ENCODE results near the gene NOP14. TPM values are rescaled to one million over a fixed set of nuclear protein-coding genes. Genes with fewer than 3 reads are reported as not detected.

Gene NOP14
- total and polyA plus RNA-seq, 4 donors, result 6.1 to 16.9 (median 14.4) TPM

GRCh38 chr4:2937986-2938385, 25.2 kb downstream of the NOP14 start:
- DNase-seq (ENCODE audit: low read depth in 4 of 6, low spot score in 6 of 6), result no peak
- WGBS (ENCODE audit: insufficient coverage), result 75% methylated on average over 3 of the region's 12 CpGs
- H3K36me3 ChIP-seq (ENCODE audit: control insufficient read depth, insufficient read depth, low read length), result peaks cover 74% of the 10 kb centered on the region

GRCh38 chr4:2937146-2937857, 25.9 kb downstream of the NOP14 start:
- peaks cover 38% of the 10 kb centered on the region for H3K4me1 ChIP-seq (ENCODE audit: control insufficient read depth, insufficient read depth, low read length)
- 85% methylated on average over 19 of the region's 23 CpGs for WGBS (ENCODE audit: insufficient coverage)
- H3K27me3 ChIP-seq (ENCODE audit: control insufficient read depth, insufficient read depth, low read length), result no peaks in the 10 kb centered on the region
- no peak overlapping the region for H3K27ac ChIP-seq (ENCODE audit: low read depth, low read length)
- H3K4me3 ChIP-seq (ENCODE audit: low read depth, low read length), result no peak overlapping the region
- DNase-seq (ENCODE audit: low read depth in 4 of 6, low spot score in 6 of 6), result no peak
- H3K9me3 ChIP-seq (ENCODE audit: control insufficient read depth, insufficient read depth, low read length), result no peaks in the 10 kb centered on the region
- H3K36me3 ChIP-seq (ENCODE audit: control insufficient read depth, insufficient read depth, low read length), result peaks cover 74% of the 10 kb centered on the region

More at GRCh38 chr4:2937986-2938385, 25.2 kb downstream of the NOP14 start:
- Histone ChIP-seq H3K27ac (ENCODE audit: low read depth, low read length) (no peak overlapping the region), H3K4me1 (ENCODE audit: control insufficient read depth, insufficient read depth, low read length) (peaks cover 31% of the 10 kb centered on the region), H3K9me3 (ENCODE audit: control insufficient read depth, insufficient read depth, low read length) (no peaks in the 10 kb centered on the region), H3K4me3 (ENCODE audit: low read depth, low read length) (no peak overlapping the region), H3K27me3 (ENCODE audit: control insufficient read depth, insufficient read depth, low read length) (no peaks in the 10 kb centered on the region)

- no peak for DNase-seq (ENCODE audit: low read depth in 4 of 6, low spot score in 6 of 6)
- peaks cover 74% of the 10 kb centered on the region for H3K36me3 ChIP-seq (ENCODE audit: control insufficient read depth, insufficient read depth, low read length)
- no peaks in the 10 kb centered on the region for H3K27me3 ChIP-seq (ENCODE audit: control insufficient read depth, insufficient read depth, low read length)
- H3K27ac ChIP-seq (ENCODE audit: low read depth, low read length), result no peak overlapping the region
- no peak overlapping the region for H3K4me3 ChIP-seq (ENCODE audit: low read depth, low read length)
- peaks cover 43% of the 10 kb centered on the region for H3K4me1 ChIP-seq (ENCODE audit: control insufficient read depth, insufficient read depth, low read length)
- H3K9me3 ChIP-seq (ENCODE audit: control insufficient read depth, insufficient read depth, low read length), result no peaks in the 10 kb centered on the region
- 87% methylated on average over 6 of the region's 6 CpGs for WGBS (ENCODE audit: insufficient coverage)
These were observed 26.4 kb downstream of the NOP14 start for GRCh38 chr4:2936773-2937145.

GRCh38 chr4:2935762-2936743, 27.2 kb downstream of the NOP14 start:
- Histone ChIP-seq H3K9me3 (ENCODE audit: control insufficient read depth, insufficient read depth, low read length) (no peaks in the 10 kb centered on the region), H3K4me3 (ENCODE audit: low read depth, low read length) (peak overlapping the region; percentile 69), H3K4me1 (ENCODE audit: control insufficient read depth, insufficient read depth, low read length) (peaks cover 46% of the 10 kb centered on the region), H3K27ac (ENCODE audit: low read depth, low read length) (no peak overlapping the region), H3K27me3 (ENCODE audit: control insufficient read depth, insufficient read depth, low read length) (no peaks in the 10 kb centered on the region), H3K36me3 (ENCODE audit: control insufficient read depth, insufficient read depth, low read length) (peaks cover 74% of the 10 kb centered on the region)
- DNase-seq (ENCODE audit: low read depth in 4 of 6, low spot score in 6 of 6), result no peak
- 87% methylated on average over 18 of the region's 20 CpGs for WGBS (ENCODE audit: insufficient coverage)

- WGBS (ENCODE audit: insufficient coverage), result under 1% methylated on average over 69 of the region's 70 CpGs
- Histone ChIP-seq H3K27ac (ENCODE audit: low read depth, low read length) (peak overlapping the region; percentile 64), H3K4me1 (ENCODE audit: control insufficient read depth, insufficient read depth, low read length) (peaks cover 46% of the 10 kb centered on the region), H3K36me3 (ENCODE audit: control insufficient read depth, insufficient read depth, low read length) (peaks cover 74% of the 10 kb centered on the region), H3K9me3 (ENCODE audit: control insufficient read depth, insufficient read depth, low read length) (no peaks in the 10 kb centered on the region), H3K4me3 (ENCODE audit: low read depth, low read length) (peak overlapping the region; percentile 69), H3K27me3 (ENCODE audit: control insufficient read depth, insufficient read depth, low read length) (no peaks in the 10 kb centered on the region)
- DNase-seq (ENCODE audit: low read depth in 4 of 6, low spot score in 6 of 6), result peak; percentile 77 to 97 (median 88)
These were observed 28.1 kb downstream of the NOP14 start for GRCh38 chr4:2934813-2935761.

- peaks cover 73% of the 10 kb centered on the region for H3K36me3 ChIP-seq (ENCODE audit: control insufficient read depth, insufficient read depth, low read length)
- peak in 2 of 6 donors; percentile 41 to 53 for DNase-seq (ENCODE audit: low read depth in 4 of 6, low spot score in 6 of 6)
- peaks cover 46% of the 10 kb centered on the region for H3K4me1 ChIP-seq (ENCODE audit: control insufficient read depth, insufficient read depth, low read length)
These were observed 29.0 kb downstream of the NOP14 start for GRCh38 chr4:2934077-2934812.

GRCh38 chr4:2933566-2934076, 29.6 kb downstream of the NOP14 start:
- peak in 1 of 6 donors; percentile 5 for DNase-seq (ENCODE audit: low read depth in 4 of 6, low spot score in 6 of 6)
- Histone ChIP-seq H3K27ac (ENCODE audit: low read depth, low read length) (peak overlapping the region; percentile 64), H3K27me3 (ENCODE audit: control insufficient read depth, insufficient read depth, low read length) (no peaks in the 10 kb centered on the region), H3K9me3 (ENCODE audit: control insufficient read depth, insufficient read depth, low read length) (no peaks in the 10 kb centered on the region), H3K36me3 (ENCODE audit: control insufficient read depth, insufficient read depth, low read length) (peaks cover 73% of the 10 kb centered on the region), H3K4me1 (ENCODE audit: control insufficient read depth, insufficient read depth, low read length) (peaks cover 46% of the 10 kb centered on the region), H3K4me3 (ENCODE audit: low read depth, low read length) (peak overlapping the region; percentile 65)
- WGBS (ENCODE audit: insufficient coverage), result 21% methylated on average over 27 of the region's 31 CpGs

More at GRCh38 chr4:2934077-2934812, 29.0 kb downstream of the NOP14 start:
- 0% methylated on average over 43 of the region's 93 CpGs for WGBS (ENCODE audit: insufficient coverage)
- H3K27ac ChIP-seq (ENCODE audit: low read depth, low read length), result peak overlapping the region; percentile 64
- peak overlapping the region; percentile 65 for H3K4me3 ChIP-seq (ENCODE audit: low read depth, low read length)
- no peaks in the 10 kb centered on the region for H3K27me3 ChIP-seq (ENCODE audit: control insufficient read depth, insufficient read depth, low read length)
- no peaks in the 10 kb centered on the region for H3K9me3 ChIP-seq (ENCODE audit: control insufficient read depth, insufficient read depth, low read length)

GRCh38 chr4:2932951-2933565, 30.1 kb downstream of the NOP14 start:
- no peaks in the 10 kb centered on the region for H3K27me3 ChIP-seq (ENCODE audit: control insufficient read depth, insufficient read depth, low read length)
- H3K9me3 ChIP-seq (ENCODE audit: control insufficient read depth, insufficient read depth, low read length), result no peaks in the 10 kb centered on the region
- 77% methylated on average over 14 of the region's 15 CpGs for WGBS (ENCODE audit: insufficient coverage)
- H3K27ac ChIP-seq (ENCODE audit: low read depth, low read length), result peak overlapping the region; percentile 64
- DNase-seq (ENCODE audit: low read depth in 4 of 6, low spot score in 6 of 6), result peak in 1 of 6 donors; percentile 3
- peaks cover 73% of the 10 kb centered on the region for H3K36me3 ChIP-seq (ENCODE audit: control insufficient read depth, insufficient read depth, low read length)
- H3K4me1 ChIP-seq (ENCODE audit: control insufficient read depth, insufficient read depth, low read length), result peaks cover 46% of the 10 kb centered on the region
- H3K4me3 ChIP-seq (ENCODE audit: low read depth, low read length), result peak overlapping the region; percentile 65
